Fibroblast of lung (primary cell): Measurements from ENCODE around the gene ZNF594. TPM values are rescaled to one million over a fixed set of nuclear protein-coding genes. Genes with fewer than 3 reads are reported as not detected.
"Not testable (repeated sequence)": the region's sequence is repeated elsewhere in the genome, so short reads cannot be mapped to it uniquely, and the experiment has no call there.

Experiments
- DNase-seq, 2 donors: peaks; one replicate each; pipeline versions ENCODE4 v3.0.0 to v3.0.0-alpha.2; 2010; ENCODE audit warnings: low read depth in 2 of 2
- H2AFZ ChIP-seq: 2 replicates; pipeline ENCODE4 v1.5.1; 2012; ENCODE audit warnings: low read length, control low read depth, inconsistent platforms
- H3K27ac ChIP-seq: 2 replicates; pipeline ENCODE4 v1.5.1; 2011; ENCODE audit warnings: low read length, control low read depth; ENCODE audit not compliant: insufficient read depth
- H3K27me3 ChIP-seq: 2 replicates; pipeline ENCODE4 v1.5.1; 2011; ENCODE audit warnings: mild to moderate bottlenecking, low read length; ENCODE audit not compliant: control insufficient read depth, insufficient read depth
- H3K36me3 ChIP-seq: 2 replicates; pipeline ENCODE4 v1.5.1; 2011; ENCODE audit warnings: low read length; ENCODE audit not compliant: control insufficient read depth, insufficient read depth
- H3K4me1 ChIP-seq: 2 replicates; pipeline ENCODE4 v1.5.1; 2011; ENCODE audit warnings: low read length; ENCODE audit not compliant: control insufficient read depth, insufficient read depth; ENCODE audit errors: extremely low read depth
- H3K4me2 ChIP-seq: 2 replicates; pipeline ENCODE4 v1.5.1; 2011; ENCODE audit warnings: low read length, control low read depth; ENCODE audit not compliant: insufficient read depth; ENCODE audit errors: extremely low read depth
- H3K4me3 ChIP-seq, 4 experiments: fragments of 200-600 bp in 1 of 4; sonication (generic) in 1 of 4; replicated peaks in 1 of 4; 2 replicates each; pipeline ENCODE4 v1.5.1; 2011 to 2016; ENCODE audit warnings: low read length in 4 of 4, low read depth in 3 of 4, mild to moderate bottlenecking in 3 of 4, control low read depth in 2 of 4, inconsistent platforms in 1 of 4, mixed read lengths in 1 of 4; ENCODE audit not compliant: insufficient read depth in 1 of 4; ENCODE audit errors: control extremely low read depth in 1 of 4
- H3K79me2 ChIP-seq: 2 replicates; pipeline ENCODE4 v1.5.1; 2012; ENCODE audit warnings: mild to moderate bottlenecking, low read length, inconsistent platforms; ENCODE audit not compliant: control insufficient read depth, insufficient read depth
- H3K9ac ChIP-seq: 2 replicates; pipeline ENCODE4 v1.5.1; 2011; ENCODE audit warnings: mild to moderate bottlenecking, low read length, control low read depth; ENCODE audit not compliant: insufficient read depth
- H3K9me3 ChIP-seq: 2 replicates; pipeline ENCODE4 v1.5.1; 2012; ENCODE audit warnings: low read depth, low read length; ENCODE audit not compliant: control insufficient read depth, insufficient read depth
- H4K20me1 ChIP-seq: 2 replicates; pipeline ENCODE4 v1.5.1; 2011; ENCODE audit warnings: low read length; ENCODE audit not compliant: control insufficient read depth, insufficient read depth; ENCODE audit errors: extremely low read depth
- EZH2 ChIP-seq: IDR thresholded peaks from 2 replicates; pipeline ENCODE4 v1.5.1; 2012; ENCODE audit warnings: low read length, control low read depth, mild to moderate bottlenecking; ENCODE audit errors: missing control alignments
- polyA plus RNA-seq, 2 donors: library from polyadenylated mRNA; depleted of rRNA in 1 of 2; stranded (reverse) in 1 of 2; unstranded in 1 of 2; fragments of >200 nt; gene quantifications; 2 replicates each; pipeline ENCODE4 v1.2.1, GENCODE V29; 2011 to 2012; ENCODE audit warnings: missing spikeins in 1 of 2
- total RNA-seq: library from RNA; depleted of rRNA; stranded (reverse); fragments of >200 nt; gene quantifications from 2 replicates; pipeline ENCODE4 v1.2.1, GENCODE V29; 2014
- TF ChIP-seq, protein P1 (sequence below), 2 donors: IDR thresholded peaks in 1 of 2; conservative IDR thresholded peaks in 1 of 2; 1 replicate in 1 of 2; 2 replicates in 1 of 2; pipeline ENCODE4 v1.5.1; 2011 to 2012; ENCODE audit warnings: low read length in 2 of 2, control low read depth in 1 of 2, inconsistent platforms in 1 of 2, low read depth in 1 of 2, mild to moderate bottlenecking in 1 of 2

The ZNF594 gene
- total and polyA plus RNA-seq, 2 donors (not counting 1 experiment from before 2014, with no cell fraction given) = 2.9 to 8.3 TPM

GRCh38 chr17:5226940-5227878 is 35.5 kb upstream of the ZNF594 start:
- Histone ChIP-seq H2AFZ (no peak overlapping the region), H3K4me1 (no peaks in the 10 kb centered on the region), H3K9ac (no peak overlapping the region), H3K9me3 (no peaks in the 10 kb centered on the region), H3K36me3 (no peaks in the 10 kb centered on the region), H3K79me2 (no peaks in the 10 kb centered on the region), H3K27ac (no peak overlapping the region), H3K27me3 (no peaks in the 10 kb centered on the region), H3K4me3 (no peak overlapping the region), H4K20me1 (no peaks in the 10 kb centered on the region), H3K4me2 (no peak overlapping the region)
- DNase-seq = no peak
- TF ChIP-seq, protein P1, sequence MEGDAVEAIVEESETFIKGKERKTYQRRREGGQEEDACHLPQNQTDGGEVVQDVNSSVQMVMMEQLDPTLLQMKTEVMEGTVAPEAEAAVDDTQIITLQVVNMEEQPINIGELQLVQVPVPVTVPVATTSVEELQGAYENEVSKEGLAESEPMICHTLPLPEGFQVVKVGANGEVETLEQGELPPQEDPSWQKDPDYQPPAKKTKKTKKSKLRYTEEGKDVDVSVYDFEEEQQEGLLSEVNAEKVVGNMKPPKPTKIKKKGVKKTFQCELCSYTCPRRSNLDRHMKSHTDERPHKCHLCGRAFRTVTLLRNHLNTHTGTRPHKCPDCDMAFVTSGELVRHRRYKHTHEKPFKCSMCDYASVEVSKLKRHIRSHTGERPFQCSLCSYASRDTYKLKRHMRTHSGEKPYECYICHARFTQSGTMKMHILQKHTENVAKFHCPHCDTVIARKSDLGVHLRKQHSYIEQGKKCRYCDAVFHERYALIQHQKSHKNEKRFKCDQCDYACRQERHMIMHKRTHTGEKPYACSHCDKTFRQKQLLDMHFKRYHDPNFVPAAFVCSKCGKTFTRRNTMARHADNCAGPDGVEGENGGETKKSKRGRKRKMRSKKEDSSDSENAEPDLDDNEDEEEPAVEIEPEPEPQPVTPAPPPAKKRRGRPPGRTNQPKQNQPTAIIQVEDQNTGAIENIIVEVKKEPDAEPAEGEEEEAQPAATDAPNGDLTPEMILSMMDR (conservative IDR thresholded peaks at IDR 0.05 in 1 of 2, IDR thresholded peaks at IDR 0.05 in 1 of 2; ENCODE audit: low read depth in 1 of 2, low read length in 2 of 2) = no peak
- TF ChIP-seq EZH2 = no peak

DNA sequence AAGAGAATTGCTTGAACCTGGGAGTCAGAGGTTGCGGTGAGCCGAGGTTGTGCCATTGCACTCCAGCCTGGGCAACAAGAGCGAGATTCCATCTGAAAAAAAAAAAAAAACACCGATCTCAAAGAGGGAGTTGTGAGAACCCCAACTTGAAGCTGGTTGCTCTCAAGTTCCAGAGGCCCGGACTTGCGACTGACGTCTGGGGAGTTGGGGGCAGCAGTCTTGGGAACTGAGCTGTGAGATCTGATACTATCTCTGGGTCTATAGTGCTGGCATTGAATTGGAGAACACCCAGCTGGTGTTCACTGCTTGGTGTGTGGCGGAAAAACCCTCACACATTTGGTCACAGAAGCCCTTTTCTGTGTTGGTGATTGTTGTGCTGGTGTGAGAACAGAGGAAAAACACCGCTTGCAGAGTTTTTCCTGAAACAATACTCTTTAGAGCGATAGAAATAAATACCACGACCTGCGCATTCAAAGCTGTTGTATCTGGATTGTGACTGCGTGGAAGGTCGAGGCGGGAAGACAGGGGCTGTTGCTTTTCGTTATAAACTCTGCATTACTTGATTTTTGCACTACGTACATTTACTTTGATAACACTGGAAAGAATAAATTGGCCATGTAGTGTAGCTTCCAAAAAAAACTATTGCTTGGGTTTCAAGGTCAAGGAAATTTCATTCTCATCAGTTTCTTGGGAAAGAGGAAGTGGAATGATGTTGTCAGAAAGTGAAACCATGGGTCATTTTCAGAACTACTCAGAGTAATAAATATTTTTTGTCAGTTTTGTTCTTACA is 34.2 kb upstream of the ZNF594 start:
- DNase-seq = no peak
- no peaks in the 10 kb centered on the region for H4K20me1 ChIP-seq
- TF ChIP-seq EZH2 = no peak
- TF ChIP-seq, protein P1 (conservative IDR thresholded peaks at IDR 0.05 in 1 of 2, IDR thresholded peaks at IDR 0.05 in 1 of 2; ENCODE audit: low read depth in 1 of 2, low read length in 2 of 2) = no peak
- no peak overlapping the region for H3K27ac ChIP-seq
- H3K79me2 ChIP-seq = no peaks in the 10 kb centered on the region
- no peaks in the 10 kb centered on the region for H3K27me3 ChIP-seq
- no peaks in the 10 kb centered on the region for H3K4me1 ChIP-seq
- no peaks in the 10 kb centered on the region for H3K9me3 ChIP-seq
- no peak overlapping the region for H3K4me2 ChIP-seq
- H3K36me3 ChIP-seq = no peaks in the 10 kb centered on the region
- H3K4me3 ChIP-seq = no peak overlapping the region
- no peak overlapping the region for H3K9ac ChIP-seq
- no peak overlapping the region for H2AFZ ChIP-seq

GRCh38 chr17:5221912-5222311 is 30.2 kb upstream of the ZNF594 start:
- H3K79me2 ChIP-seq, H3K27ac ChIP-seq, H2AFZ ChIP-seq, H3K4me2 ChIP-seq, H3K9ac ChIP-seq, H3K36me3 ChIP-seq, H3K9me3 ChIP-seq, H3K4me3 ChIP-seq, H3K4me1 ChIP-seq, DNase-seq, H4K20me1 ChIP-seq, H3K27me3 ChIP-seq: not testable (repeated sequence)
